ENCODE data around the gene CLIC1. TPM values are rescaled to one million over a fixed set of nuclear protein-coding genes. Genes with fewer than 3 reads are reported as not detected.

Gene CLIC1
- total and polyA plus RNA-seq, 2 experiments from 2014 or later: 269 to 296 TPM

- TF ChIP-seq ZNF462 (CRISPR knock-in tag; IDR thresholded peaks at IDR 0.05) (no peak), ZNF114 (CRISPR knock-in tag; IDR thresholded peaks at IDR 0.05) (no peak), EZH2 (IDR thresholded peaks at IDR 0.05; ENCODE audit: low read depth, unreplicated experiment) (no peak), JUNB (IDR thresholded peaks at IDR 0.05; ENCODE audit: unreplicated experiment) (no peak)
Measured at GRCh38 chr6:31702819-31703716, 33.3 kb downstream of the CLIC1 start, which contains the start of gene ABHD16A (continued).

- Histone ChIP-seq H3K9me2 (ENCODE audit: insufficient read depth) (no peaks in the 10 kb centered on the region), H3F3A (replicated peaks; ENCODE audit: low read depth) (peaks cover 3% of the 10 kb centered on the region; the same call in 1 of the 2 replicates), H3K4me3 (peak overlapping the region; percentile 80), H4K20me1 (replicated peaks; ENCODE audit: insufficient read depth) (peaks cover 3% of the 10 kb centered on the region; the same call in 1 of the 2 replicates), H2AFZ (peak overlapping the region; percentile 80), H3K4me1 (ENCODE audit: insufficient read depth) (peaks cover 5% of the 10 kb centered on the region; the same call in 1 of the 2 replicates), H3K36me3 (ENCODE audit: insufficient read depth) (no peaks in the 10 kb centered on the region), H3K79me2 (replicated peaks; ENCODE audit: insufficient read depth) (peaks cover 14% of the 10 kb centered on the region), H3K27ac (ENCODE audit: low read depth) (peak overlapping the region; percentile 89; the same call in 1 of the 2 replicates), H3K4me2 (peak overlapping the region; percentile 86), H3K27me3 (ENCODE audit: insufficient read depth) (no peaks in the 10 kb centered on the region)
- H3K27me3 Mint-ChIP-seq (ENCODE audit: insufficient read depth, low read depth, poor library complexity): peaks cover 10% of the 10 kb centered on the region
- no peaks in the 10 kb centered on the region for H3K9me3 Mint-ChIP-seq
- peak; percentile 41 for ATAC-seq
- DNase-seq (ENCODE audit: low spot score): no peak
- peak overlapping the region; percentile 95 for H3K27ac Mint-ChIP-seq
- H3K4me1 Mint-ChIP-seq: peaks cover 10% of the 10 kb centered on the region
- H3K4me3 Mint-ChIP-seq: peak overlapping the region; percentile 96
- peaks cover 8% of the 10 kb centered on the region; the same call in 2 of the 3 replicates for H3K36me3 Mint-ChIP-seq (ENCODE audit: low read depth)
- TF ChIP-seq JUNB (IDR thresholded peaks at IDR 0.05; ENCODE audit: unreplicated experiment): no peak
- TF ChIP-seq REST (IDR thresholded peaks at IDR 0.05; ENCODE audit: unreplicated experiment): no peak
- TF ChIP-seq EZH2phosphoT487 (IDR thresholded peaks at IDR 0.05; ENCODE audit: unreplicated experiment): no peak
Measured at GRCh38 chr6:31702405-31702818, 33.9 kb downstream of the CLIC1 start.
